Neuronal stem cell (in vitro differentiated cells): ENCODE results near the gene TAC3.
"Not testable (repeated sequence)": the region's sequence is repeated elsewhere in the genome, so short reads cannot be mapped to it uniquely, and the experiment has no call there.

Source experiments
- DNase-seq: peaks from one replicate; pipeline ENCODE4 v3.0.0-alpha.2; 2013; ENCODE audit warnings: low spot score
- H2AFZ ChIP-seq: one replicate; pipeline ENCODE4 v1.6.1; 2013; ENCODE audit warnings: mild to moderate bottlenecking, low read length, inconsistent platforms
- H2AK5ac ChIP-seq: 2 replicates; pipeline ENCODE4 v1.6.1; 2013; ENCODE audit warnings: low read depth, mild to moderate bottlenecking, inconsistent platforms, low read length, moderate library complexity, mixed read lengths
- H2BK120ac ChIP-seq: 2 replicates; pipeline ENCODE4 v1.6.1; 2013; ENCODE audit warnings: low read depth, mild to moderate bottlenecking, inconsistent platforms, low read length, moderate library complexity, mixed read lengths
- H2BK12ac ChIP-seq: one replicate; pipeline ENCODE4 v1.6.1; 2013; ENCODE audit warnings: low read length, inconsistent platforms
- H2BK15ac ChIP-seq: 2 replicates; pipeline ENCODE4 v1.6.1; 2013; ENCODE audit warnings: mild to moderate bottlenecking, low read length, inconsistent platforms, mixed read lengths
- H2BK5ac ChIP-seq: one replicate; pipeline ENCODE4 v1.6.1; 2013; ENCODE audit warnings: inconsistent platforms, mild to moderate bottlenecking, low read length, moderate library complexity
- H3K14ac ChIP-seq: one replicate; pipeline ENCODE4 v1.6.1; 2013; ENCODE audit warnings: low read length, inconsistent platforms
- H3K18ac ChIP-seq: 2 replicates; pipeline ENCODE4 v1.6.1; 2013; ENCODE audit warnings: low read length, inconsistent platforms
- H3K23ac ChIP-seq: 2 replicates; pipeline ENCODE4 v1.6.1; 2013; ENCODE audit warnings: low read depth, mild to moderate bottlenecking, mixed read lengths, low read length, inconsistent platforms; ENCODE audit not compliant: poor library complexity
- H3K27ac ChIP-seq: replicated peaks from 3 replicates; pipeline ENCODE4 v1.5.1; 2013; ENCODE audit warnings: low read length, inconsistent platforms
- H3K27me3 ChIP-seq, 3 experiments: 2 replicates each; pipeline ENCODE4 v1.6.1; 2013; ENCODE audit warnings: low read length in 3 of 3, mild to moderate bottlenecking in 2 of 3, inconsistent platforms in 1 of 3, low read depth in 1 of 3, mixed read lengths in 1 of 3, moderate library complexity in 1 of 3; ENCODE audit not compliant: control insufficient read depth in 3 of 3, insufficient read depth in 3 of 3
- H3K36me3 ChIP-seq, 2 donors: replicated peaks in 1 of 2; 2 replicates each; pipeline ENCODE4 v1.6.1; 2013; ENCODE audit warnings: low read length in 2 of 2; ENCODE audit not compliant: control insufficient read depth in 2 of 2, insufficient read depth in 2 of 2
- H3K4ac ChIP-seq: 2 replicates; pipeline ENCODE4 v1.6.1; 2013; ENCODE audit warnings: inconsistent platforms, mild to moderate bottlenecking, low read length, moderate library complexity
- H3K4me1 ChIP-seq, 2 donors: 1 replicate in 1 of 2; 2 replicates in 1 of 2; pipeline ENCODE4 v1.6.1; 2013; ENCODE audit warnings: low read length in 2 of 2, low read depth in 1 of 2; ENCODE audit not compliant: control insufficient read depth in 2 of 2, insufficient read depth in 1 of 2
- H3K4me2 ChIP-seq: one replicate; pipeline ENCODE4 v1.6.1; 2013; ENCODE audit warnings: mild to moderate bottlenecking, low read length, inconsistent platforms; ENCODE audit not compliant: insufficient read depth, poor library complexity, severe bottlenecking
- H3K4me3 ChIP-seq, 2 donors: 2 replicates each; pipeline ENCODE4 v1.5.1; 2013; ENCODE audit warnings: low read length in 2 of 2, mild to moderate bottlenecking in 2 of 2, inconsistent platforms in 1 of 2, moderate library complexity in 1 of 2
- H3K79me1 ChIP-seq: one replicate; pipeline ENCODE4 v1.6.1; 2013; ENCODE audit warnings: low read depth, mild to moderate bottlenecking, inconsistent platforms, low read length, moderate library complexity
- H3K9ac ChIP-seq: one replicate; pipeline ENCODE4 v1.6.1; 2013; ENCODE audit warnings: mild to moderate bottlenecking, low read depth, low read length, inconsistent platforms; ENCODE audit not compliant: poor library complexity
- H3K9me3 ChIP-seq, 2 donors: replicated peaks in 1 of 2; 2 replicates each; pipeline versions ENCODE3 to v1.6.1; 2013; ENCODE audit warnings: low read length in 2 of 2, mild to moderate bottlenecking in 2 of 2, inconsistent platforms in 1 of 2, low read depth in 1 of 2, mixed read lengths in 1 of 2, moderate library complexity in 1 of 2; ENCODE audit not compliant: control insufficient read depth in 2 of 2, insufficient read depth in 1 of 2
- H4K8ac ChIP-seq: one replicate; pipeline ENCODE4 v1.6.1; 2013; ENCODE audit warnings: low read depth, mild to moderate bottlenecking, inconsistent platforms, low read length, moderate library complexity
- H4K91ac ChIP-seq: one replicate; pipeline ENCODE4 v1.6.1; 2013; ENCODE audit warnings: low read length, low read depth, mild to moderate bottlenecking, inconsistent platforms; ENCODE audit not compliant: poor library complexity
- WGBS, 2 donors: extraction: QIAGEN DNeasy Blood & Tissue Kit; methylation state at CpG; one replicate each; pipeline ENCODE4 v1.1.7; 2013; ENCODE audit warnings: missing lambda C conversion rate in 2 of 2, mixed read lengths in 1 of 2; ENCODE audit not compliant: insufficient read length in 2 of 2, insufficient replicate concordance in 1 of 2; ENCODE audit errors: extremely low coverage in 2 of 2; 5-methylcytosine and 5-hydroxymethylcytosine counted together

The TAC3 gene

DNA sequence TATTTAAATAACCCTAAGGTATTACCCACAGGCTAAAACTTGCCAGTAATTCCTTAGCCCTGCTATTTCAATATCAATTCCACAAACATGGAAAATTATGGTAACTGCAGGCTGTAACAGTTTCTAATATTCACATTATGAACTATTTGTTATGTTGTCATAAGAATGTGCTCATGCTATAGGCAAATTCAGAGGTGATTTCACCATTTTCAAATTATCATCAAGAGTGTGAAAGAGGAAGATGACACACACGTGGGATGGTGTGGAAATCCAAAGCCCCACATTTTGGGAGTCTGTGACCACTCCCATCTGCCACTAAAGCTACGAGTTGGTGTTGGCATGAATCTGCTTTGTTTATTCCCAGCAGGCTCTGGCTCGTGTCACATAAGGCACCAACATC is 39.5 kb upstream of the TAC3 start:
- H3K27ac ChIP-seq: no peak overlapping the region
- H3K4me3 ChIP-seq: no peak overlapping the region
- H2BK5ac ChIP-seq: no peak overlapping the region
- no peak overlapping the region for H3K14ac ChIP-seq
- H2AFZ ChIP-seq: no peak overlapping the region
- H3K9me3 ChIP-seq: peaks cover 0 to 3% of the 10 kb centered on the region in 2 donors
- DNase-seq: no peak
- H2BK15ac ChIP-seq: no peak overlapping the region
- no peak overlapping the region for H2AK5ac ChIP-seq
- no peak overlapping the region for H3K4ac ChIP-seq
- H2BK12ac ChIP-seq: no peak overlapping the region
- H3K4me1 ChIP-seq: no peaks in the 10 kb centered on the region
- H3K4me2 ChIP-seq: no peak overlapping the region
- no peak overlapping the region for H4K8ac ChIP-seq
- H3K23ac ChIP-seq: no peak overlapping the region
- H2BK120ac ChIP-seq: no peak overlapping the region
- H3K36me3 ChIP-seq: peaks cover 27 to 63% of the 10 kb centered on the region in 2 donors
- no peaks in the 10 kb centered on the region for H3K27me3 ChIP-seq
- no peak overlapping the region for H4K91ac ChIP-seq
- no CpG with 5 or more reads among the region's 3 CpGs for WGBS, 2 donors
- no peak overlapping the region for H3K9ac ChIP-seq
- H3K18ac ChIP-seq: no peak overlapping the region
- no peaks in the 10 kb centered on the region for H3K79me1 ChIP-seq

DNA sequence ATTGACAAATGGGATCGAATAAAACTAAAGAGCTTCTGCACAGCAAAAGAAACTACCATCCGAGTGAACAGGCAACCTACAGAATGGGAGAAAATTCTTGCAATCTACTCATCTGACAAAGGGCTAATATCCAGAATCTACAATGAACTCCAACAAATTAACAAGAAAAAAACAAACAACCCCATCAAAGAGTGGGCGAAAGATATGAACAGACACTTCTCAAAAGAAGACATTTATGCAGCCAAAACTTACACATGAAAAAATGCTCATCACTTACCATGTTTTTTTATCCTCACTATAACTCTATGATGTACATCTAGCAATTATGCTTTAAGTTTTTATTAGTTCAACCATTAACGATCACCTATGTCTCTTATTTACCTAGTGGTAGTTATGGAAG is 37.6 kb upstream of the TAC3 start:
- H3K14ac ChIP-seq, H3K4me3 ChIP-seq, H2BK5ac ChIP-seq, H3K27me3 ChIP-seq, H2AFZ ChIP-seq, H3K9ac ChIP-seq, H2BK15ac ChIP-seq, H3K4me1 ChIP-seq, H2AK5ac ChIP-seq, H2BK12ac ChIP-seq, H4K91ac ChIP-seq, H3K4me2 ChIP-seq, DNase-seq, H3K9me3 ChIP-seq, H3K79me1 ChIP-seq, H3K27ac ChIP-seq, H3K23ac ChIP-seq, H3K4ac ChIP-seq, H2BK120ac ChIP-seq, H3K18ac ChIP-seq, H4K8ac ChIP-seq: not testable (repeated sequence)
- H3K36me3 ChIP-seq: peaks cover 16 to 44% of the 10 kb centered on the region in 2 donors
- whole genome bisulfite sequencing, 2 donors: no CpG with 5 or more reads among the region's 4 CpGs

DNA sequence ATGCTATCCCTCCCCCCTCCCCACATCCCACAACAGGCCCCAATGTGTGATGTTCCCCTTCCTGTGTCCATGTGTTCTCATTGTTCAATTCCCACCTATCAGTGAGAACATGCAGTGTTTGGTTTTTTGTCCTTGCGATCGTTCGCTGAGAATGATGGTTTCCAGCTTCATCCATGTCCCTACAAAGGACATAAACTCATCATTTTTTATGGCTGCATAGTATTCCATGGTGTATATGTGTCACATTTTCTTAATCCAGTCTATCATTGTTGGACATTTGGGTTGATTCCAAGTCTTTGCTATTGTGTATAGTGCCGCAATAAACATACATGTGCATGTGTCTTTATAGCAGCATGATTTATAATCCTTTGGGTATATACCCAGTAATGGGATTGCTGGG is 36.8 kb upstream of the TAC3 start:
- H2BK5ac ChIP-seq, H3K23ac ChIP-seq, H3K9me3 ChIP-seq, H3K9ac ChIP-seq, H2BK12ac ChIP-seq, H3K79me1 ChIP-seq, DNase-seq, H3K14ac ChIP-seq, H3K4me3 ChIP-seq, H3K4me1 ChIP-seq, H2AFZ ChIP-seq, H3K18ac ChIP-seq, H3K4ac ChIP-seq, H2AK5ac ChIP-seq, H4K91ac ChIP-seq, H3K27me3 ChIP-seq, H3K4me2 ChIP-seq, H4K8ac ChIP-seq, H2BK120ac ChIP-seq, H2BK15ac ChIP-seq, H3K27ac ChIP-seq: not testable (repeated sequence)
- WGBS, 2 donors: no CpG with 5 or more reads among the region's 4 CpGs
- peaks cover 9 to 36% of the 10 kb centered on the region in 2 donors for H3K36me3 ChIP-seq

DNA sequence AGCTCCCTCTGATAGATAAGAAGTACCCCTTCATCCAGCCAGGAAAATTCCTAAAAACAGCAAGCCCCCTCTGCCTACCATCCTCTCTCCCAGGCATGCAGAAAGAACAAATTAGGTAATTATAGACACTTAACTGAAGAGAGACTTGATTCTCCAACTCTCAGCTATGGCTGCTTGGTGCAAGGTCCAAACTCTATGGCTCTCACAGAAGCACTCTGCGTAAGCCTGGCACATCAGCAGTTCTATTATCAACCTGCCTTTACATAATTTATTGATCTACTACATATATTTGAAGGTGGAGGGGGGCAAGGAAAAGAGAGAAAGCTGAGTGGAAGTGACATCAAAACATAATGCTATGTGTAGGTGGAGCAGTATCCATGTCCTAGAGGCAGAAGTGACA is 34.7 kb upstream of the TAC3 start:
- Histone ChIP-seq H2BK12ac (no peak overlapping the region), H3K27ac (no peak overlapping the region), H3K79me1 (no peaks in the 10 kb centered on the region), H3K4ac (no peak overlapping the region), H4K91ac (no peak overlapping the region), H2AK5ac (no peak overlapping the region), H3K18ac (no peak overlapping the region), H3K14ac (no peak overlapping the region), H3K27me3 (peaks cover 0 to 17% (median 0%) of the 10 kb centered on the region in 3 experiments), H3K9ac (no peak overlapping the region), H3K9me3 (peaks cover 0 to 3% of the 10 kb centered on the region in 2 donors), H2BK120ac (no peak overlapping the region), H4K8ac (no peak overlapping the region), H2BK15ac (no peak overlapping the region), H2AFZ (no peak overlapping the region), H2BK5ac (no peak overlapping the region), H3K4me1 (peaks cover 0 to 2% of the 10 kb centered on the region in 2 donors), H3K4me3 (no peak overlapping the region), H3K36me3 (peaks cover 0 to 15% of the 10 kb centered on the region in 2 donors), H3K23ac (no peak overlapping the region), H3K4me2 (no peak overlapping the region)
- DNase-seq: no peak
- no CpG with 5 or more reads among the region's 1 CpG for WGBS, 2 donors
